Epidermal melanocyte (primary cell): ENCODE measurements around the gene CA11.
"Not testable (repeated sequence)": the region's sequence is repeated elsewhere in the genome, so short reads cannot be mapped to it uniquely, and the experiment has no call there.

Experiments
- DNase-seq: peaks from one replicate; pipeline ENCODE4 v3.0.0; 2011; ENCODE audit warnings: low spot score; ENCODE audit not compliant: insufficient read length

The CA11 gene

GRCh38 chr19:48646001-48646721 lies at the start of gene CA11:
Gene CA11 (minus strand): TSS chr19:48646187. CDS start chr19:48645632, 555 bp downstream.
- peak; percentile 92 for DNase-seq

- not testable (repeated sequence) for DNase-seq
Observed at GRCh38 chr19:48693629-48694028, 47.6 kb upstream of the CA11 start.

GRCh38 chr19:48689449-48689848 lies 43.5 kb upstream of the CA11 start:
- no peak for DNase-seq

GRCh38 chr19:48687776-48688175 lies 41.8 kb upstream of the CA11 start:
- no peak for DNase-seq

GRCh38 chr19:48686637-48687036 lies 40.6 kb upstream of the CA11 start:
- not testable (repeated sequence) for DNase-seq

- peak; percentile 50 for DNase-seq
Observed at GRCh38 chr19:48686088-48686487, 40.1 kb upstream of the CA11 start.

GRCh38 chr19:48685583-48685982 lies 39.6 kb upstream of the CA11 start:
- DNase-seq: no peak

GRCh38 chr19:48683349-48683748 lies 37.4 kb upstream of the CA11 start:
- DNase-seq: peak; percentile 11

GRCh38 chr19:48681127-48681470 lies 35.1 kb upstream of the CA11 start:
- peak; percentile 81 for DNase-seq

- no peak for DNase-seq
Observed at GRCh38 chr19:48680436-48681126, 34.6 kb upstream of the CA11 start.

- DNase-seq: not testable (repeated sequence)
Observed at GRCh38 chr19:48680006-48680405, 34.0 kb upstream of the CA11 start.

GRCh38 chr19:48678201-48678600 lies 32.2 kb upstream of the CA11 start:
- peak; percentile 11 for DNase-seq

GRCh38 chr19:48676887-48677286 lies 30.9 kb upstream of the CA11 start:
- no peak for DNase-seq

GRCh38 chr19:48676487-48676886 lies 30.5 kb upstream of the CA11 start:
- no peak for DNase-seq

GRCh38 chr19:48674921-48675824 lies 29.2 kb upstream of the CA11 start:
- DNase-seq: peak; percentile 99

- peak; percentile 14 for DNase-seq
Observed at GRCh38 chr19:48674216-48674809, 28.3 kb upstream of the CA11 start.

GRCh38 chr19:48673436-48674100 lies 27.6 kb upstream of the CA11 start:
- DNase-seq: peak; percentile 10

GRCh38 chr19:48672994-48673393 lies 27.0 kb upstream of the CA11 start, which contains the start of gene NTN5:
Gene NTN5 (minus strand): TSS chr19:48673017. CDS start chr19:48670986, 2,031 bp downstream.
- DNase-seq: no peak

GRCh38 chr19:48671446-48671995 lies 25.5 kb upstream of the CA11 start:
- DNase-seq: peak; percentile 10

- peak; percentile 13 for DNase-seq
Observed at GRCh38 chr19:48670699-48671445, 24.9 kb upstream of the CA11 start.
